Measurements from ENCODE around the gene TSSC4.

DNA sequence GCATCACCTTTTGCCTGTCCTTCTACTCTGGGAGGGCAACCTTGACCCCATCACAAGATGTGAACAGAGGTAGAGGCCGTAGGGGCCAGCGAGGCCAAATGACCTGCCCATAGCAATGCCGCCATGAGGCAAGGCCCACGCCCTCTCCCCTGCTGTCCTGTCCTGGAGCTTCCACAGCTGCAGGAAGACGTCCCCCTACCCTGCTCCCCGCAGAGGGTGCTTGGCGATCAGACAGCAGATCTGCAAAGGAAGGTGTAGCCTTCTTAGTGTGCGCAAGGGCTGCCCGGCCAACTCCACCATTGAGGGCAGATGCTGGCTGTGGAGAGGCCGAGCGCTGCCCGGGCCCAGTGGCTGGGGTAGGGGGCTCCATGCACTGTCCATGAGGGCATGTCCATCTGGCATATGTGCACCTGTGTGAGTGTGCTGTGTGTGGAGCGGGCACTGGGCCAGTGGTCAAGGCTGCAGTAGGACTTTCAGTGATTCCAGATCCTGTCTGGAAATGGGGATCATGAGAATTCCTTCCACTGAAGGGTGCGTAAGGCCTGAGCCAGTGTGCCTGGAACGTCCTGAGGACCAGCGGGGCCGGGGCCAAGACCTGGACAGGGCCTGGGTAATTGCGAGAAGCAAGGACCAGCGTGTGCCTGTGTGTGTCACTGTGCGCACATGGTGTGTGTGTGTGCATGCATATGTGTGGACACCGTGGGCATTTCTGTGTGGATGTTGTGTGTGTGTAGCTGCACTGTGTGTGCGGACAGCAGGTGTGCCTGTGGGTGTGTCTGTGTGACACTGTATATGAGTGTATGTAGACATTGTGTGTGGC lies 32.8 kb downstream of the TSSC4 start:
- TF ChIP-seq, protein P1, sequence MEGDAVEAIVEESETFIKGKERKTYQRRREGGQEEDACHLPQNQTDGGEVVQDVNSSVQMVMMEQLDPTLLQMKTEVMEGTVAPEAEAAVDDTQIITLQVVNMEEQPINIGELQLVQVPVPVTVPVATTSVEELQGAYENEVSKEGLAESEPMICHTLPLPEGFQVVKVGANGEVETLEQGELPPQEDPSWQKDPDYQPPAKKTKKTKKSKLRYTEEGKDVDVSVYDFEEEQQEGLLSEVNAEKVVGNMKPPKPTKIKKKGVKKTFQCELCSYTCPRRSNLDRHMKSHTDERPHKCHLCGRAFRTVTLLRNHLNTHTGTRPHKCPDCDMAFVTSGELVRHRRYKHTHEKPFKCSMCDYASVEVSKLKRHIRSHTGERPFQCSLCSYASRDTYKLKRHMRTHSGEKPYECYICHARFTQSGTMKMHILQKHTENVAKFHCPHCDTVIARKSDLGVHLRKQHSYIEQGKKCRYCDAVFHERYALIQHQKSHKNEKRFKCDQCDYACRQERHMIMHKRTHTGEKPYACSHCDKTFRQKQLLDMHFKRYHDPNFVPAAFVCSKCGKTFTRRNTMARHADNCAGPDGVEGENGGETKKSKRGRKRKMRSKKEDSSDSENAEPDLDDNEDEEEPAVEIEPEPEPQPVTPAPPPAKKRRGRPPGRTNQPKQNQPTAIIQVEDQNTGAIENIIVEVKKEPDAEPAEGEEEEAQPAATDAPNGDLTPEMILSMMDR (IDR thresholded peaks at IDR 0.05; ENCODE audit: low read depth, low read length, poor library complexity, severe bottlenecking), result no peak
- TF ChIP-seq EZH2phosphoT487 (IDR thresholded peaks at IDR 0.05; ENCODE audit: borderline replicate concordance, low read length), result no peak

Measured in DOHH2 (cell line).